Natural killer cell (primary cell): ENCODE measurements around the gene BAIAP2. TPM values are rescaled to one million over a fixed set of nuclear protein-coding genes. Genes with fewer than 3 reads are reported as not detected.

Source experiments
- ATAC-seq, 3 donors: fragments of 150-1000 bp in 2 of 3; fragments of 200-7000 bp in 1 of 3; cut with Tn5 transposase; 1 replicate in 1 of 3; 2 replicates in 2 of 3; pipeline ENCODE4 v1.10.0; 2021; ENCODE audit warnings: mild to moderate bottlenecking in 2 of 3, moderate library complexity in 2 of 3
- DNase-seq, 2 donors: peaks; one replicate each; pipeline versions ENCODE4 v3.0.0 to v3.0.0-alpha.2; 2013 to 2021; ENCODE audit warnings: mixed read lengths in 1 of 2
- H3K27ac ChIP-seq: one replicate; pipeline ENCODE4 v1.5.1; 2013; ENCODE audit warnings: mild to moderate bottlenecking, low read length
- H3K27me3 ChIP-seq: one replicate; pipeline ENCODE4 v1.6.1; 2013; ENCODE audit warnings: low read length; ENCODE audit not compliant: control insufficient read depth, insufficient read depth
- H3K36me3 ChIP-seq: one replicate; pipeline ENCODE4 v1.6.1; 2013; ENCODE audit warnings: low read length; ENCODE audit not compliant: control insufficient read depth, insufficient read depth
- H3K4me1 ChIP-seq: one replicate; pipeline ENCODE4 v1.6.1; 2013; ENCODE audit warnings: low read length; ENCODE audit not compliant: control insufficient read depth, insufficient read depth
- H3K4me3 ChIP-seq: one replicate; pipeline ENCODE4 v1.5.1; 2013; ENCODE audit warnings: low read length
- H3K9me3 ChIP-seq: one replicate; pipeline ENCODE4 v1.6.1; 2013; ENCODE audit warnings: low read length; ENCODE audit not compliant: control insufficient read depth, insufficient read depth
- H3K27ac Mint-ChIP-seq, 2 donors: one replicate each; pipeline ENCODE4 v1.8.0; 2022; ENCODE audit warnings: mild to moderate bottlenecking in 2 of 2, mixed read lengths in 2 of 2, moderate library complexity in 1 of 2
- H3K27me3 Mint-ChIP-seq, 2 donors: one replicate each; pipeline ENCODE4 v1.8.0; 2022; ENCODE audit warnings: low read depth in 2 of 2, mixed read lengths in 2 of 2
- H3K36me3 Mint-ChIP-seq: one replicate; pipeline ENCODE4 v1.8.0; 2022; ENCODE audit warnings: mixed read lengths
- H3K4me1 Mint-ChIP-seq, 2 donors: one replicate each; pipeline ENCODE4 v1.8.0; 2022; ENCODE audit warnings: mixed read lengths in 2 of 2
- H3K4me3 Mint-ChIP-seq: one replicate; pipeline ENCODE4 v1.8.0; 2022; ENCODE audit warnings: mild to moderate bottlenecking, moderate library complexity, mixed read lengths
- H3K9me3 Mint-ChIP-seq, 2 donors: one replicate each; pipeline ENCODE4 v1.8.0; 2022; ENCODE audit warnings: mixed read lengths in 2 of 2
- WGBS: methylation state at CpG from one replicate; pipeline ENCODE4 v1.1.7; 2013; ENCODE audit warnings: missing lambda C conversion rate; ENCODE audit not compliant: insufficient coverage; 5-methylcytosine and 5-hydroxymethylcytosine counted together
- intact Hi-C: fragments of 100-400 bp; cut with micrococcal nuclease; formaldehyde crosslinking; loops from one replicate; pipeline ENCODE4 v1.14.2; 2022
- total RNA-seq, 4 donors: library from RNA; stranded (reverse); fragments of 120-200 nt in 1 of 4; gene quantifications; one replicate each; pipeline versions ENCODE4 v1.2.3 to v1.2.4, GENCODE V29; 2013 to 2022
- TF ChIP-seq, protein P1 (sequence below): fragments of 200-600 bp; IDR thresholded peaks from one replicate; pipeline ENCODE4 v1.8.0; 2022; ENCODE audit warnings: antibody characterized with exemption

BAIAP2 gene
- total RNA-seq, 3 donors from 2014 or later (not counting 1 experiment from before 2014, with no cell fraction given) = 6.7 to 12.3 (median 10.4) TPM

DNA sequence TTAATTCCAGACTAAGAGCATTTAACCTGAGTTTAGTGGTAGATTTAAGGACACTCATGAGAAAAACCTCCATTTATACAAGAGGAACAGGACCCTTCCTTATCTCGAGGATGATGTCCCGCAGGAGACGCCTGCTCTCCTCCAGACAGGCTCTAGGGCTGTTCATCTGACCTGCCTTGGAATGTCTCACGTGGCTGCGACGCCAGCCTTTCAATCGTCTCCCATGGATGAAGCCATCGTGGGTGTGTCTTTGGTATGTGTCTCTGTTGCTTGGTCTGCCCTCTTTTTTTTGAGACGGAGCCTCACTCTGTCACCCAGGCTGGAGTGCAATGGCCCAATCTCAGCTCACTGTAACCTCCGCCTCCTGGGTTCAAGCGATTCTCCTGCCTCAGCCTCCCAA is 26.8 kb upstream of the BAIAP2 start:
- intact Hi-C loops = no loop called here
- Histone ChIP-seq H3K27me3 (peaks cover 7% of the 10 kb centered on the region), H3K27ac (no peak overlapping the region), H3K4me3 (no peak overlapping the region), H3K36me3 (no peaks in the 10 kb centered on the region), H3K9me3 (peaks cover 11% of the 10 kb centered on the region), H3K4me1 (peaks cover 13% of the 10 kb centered on the region)
- peaks cover 2 to 6% of the 10 kb centered on the region in 2 donors for H3K9me3 Mint-ChIP-seq
- DNase-seq (no peak), ATAC-seq (no peak)
- H3K27me3 Mint-ChIP-seq = peaks cover 21 to 22% of the 10 kb centered on the region in 2 donors
- peaks cover 10% of the 10 kb centered on the region for H3K36me3 Mint-ChIP-seq
- no peak overlapping the region for H3K4me3 Mint-ChIP-seq
- 95% methylated on average over 11 of the region's 11 CpGs for WGBS
- H3K4me1 Mint-ChIP-seq = peaks cover 6 to 14% of the 10 kb centered on the region in 2 donors
- H3K27ac Mint-ChIP-seq = no peak overlapping the region
- TF ChIP-seq, protein P1, sequence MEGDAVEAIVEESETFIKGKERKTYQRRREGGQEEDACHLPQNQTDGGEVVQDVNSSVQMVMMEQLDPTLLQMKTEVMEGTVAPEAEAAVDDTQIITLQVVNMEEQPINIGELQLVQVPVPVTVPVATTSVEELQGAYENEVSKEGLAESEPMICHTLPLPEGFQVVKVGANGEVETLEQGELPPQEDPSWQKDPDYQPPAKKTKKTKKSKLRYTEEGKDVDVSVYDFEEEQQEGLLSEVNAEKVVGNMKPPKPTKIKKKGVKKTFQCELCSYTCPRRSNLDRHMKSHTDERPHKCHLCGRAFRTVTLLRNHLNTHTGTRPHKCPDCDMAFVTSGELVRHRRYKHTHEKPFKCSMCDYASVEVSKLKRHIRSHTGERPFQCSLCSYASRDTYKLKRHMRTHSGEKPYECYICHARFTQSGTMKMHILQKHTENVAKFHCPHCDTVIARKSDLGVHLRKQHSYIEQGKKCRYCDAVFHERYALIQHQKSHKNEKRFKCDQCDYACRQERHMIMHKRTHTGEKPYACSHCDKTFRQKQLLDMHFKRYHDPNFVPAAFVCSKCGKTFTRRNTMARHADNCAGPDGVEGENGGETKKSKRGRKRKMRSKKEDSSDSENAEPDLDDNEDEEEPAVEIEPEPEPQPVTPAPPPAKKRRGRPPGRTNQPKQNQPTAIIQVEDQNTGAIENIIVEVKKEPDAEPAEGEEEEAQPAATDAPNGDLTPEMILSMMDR = no peak

DNA sequence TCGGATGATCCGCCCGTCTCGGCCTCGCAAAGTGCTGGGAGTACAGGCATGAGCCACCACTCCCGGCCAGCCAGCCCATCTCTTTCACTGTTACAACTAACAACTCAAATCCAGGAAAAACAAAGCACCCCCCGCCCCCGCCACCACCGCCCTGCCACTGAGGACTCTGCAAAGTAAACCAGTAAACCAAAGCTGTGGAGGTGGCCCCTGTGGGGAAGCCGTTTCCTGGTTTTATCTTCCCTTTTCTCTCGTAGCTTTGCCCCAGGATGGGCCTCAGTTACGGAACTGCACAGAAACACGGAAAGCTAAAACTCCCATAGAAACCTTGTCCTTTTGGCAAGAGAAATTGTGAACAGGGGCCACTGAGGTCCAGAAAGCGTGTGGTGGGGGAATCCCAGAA is 25.8 kb upstream of the BAIAP2 start:
- H3K9me3 ChIP-seq = peaks cover 11% of the 10 kb centered on the region
- Mint-ChIP-seq H3K9me3 (peaks cover 2 to 6% of the 10 kb centered on the region in 2 donors), H3K4me3 (no peak overlapping the region), H3K36me3 (peaks cover 10% of the 10 kb centered on the region), H3K27ac (no peak overlapping the region), H3K4me1 (peaks cover 6% of the 10 kb centered on the region in 2 donors), H3K27me3 (peaks cover 20 to 21% of the 10 kb centered on the region in 2 donors)
- H3K27ac ChIP-seq = no peak overlapping the region
- TF ChIP-seq, protein P1 = no peak
- no peaks in the 10 kb centered on the region for H3K36me3 ChIP-seq
- H3K4me3 ChIP-seq = no peak overlapping the region
- 79% methylated on average over 14 of the region's 14 CpGs for WGBS
- H3K4me1 ChIP-seq = peaks cover 8% of the 10 kb centered on the region
- intact Hi-C loops = no loop called here
- DNase-seq = no peak
- ATAC-seq = no peak
- peaks cover 7% of the 10 kb centered on the region for H3K27me3 ChIP-seq

DNA sequence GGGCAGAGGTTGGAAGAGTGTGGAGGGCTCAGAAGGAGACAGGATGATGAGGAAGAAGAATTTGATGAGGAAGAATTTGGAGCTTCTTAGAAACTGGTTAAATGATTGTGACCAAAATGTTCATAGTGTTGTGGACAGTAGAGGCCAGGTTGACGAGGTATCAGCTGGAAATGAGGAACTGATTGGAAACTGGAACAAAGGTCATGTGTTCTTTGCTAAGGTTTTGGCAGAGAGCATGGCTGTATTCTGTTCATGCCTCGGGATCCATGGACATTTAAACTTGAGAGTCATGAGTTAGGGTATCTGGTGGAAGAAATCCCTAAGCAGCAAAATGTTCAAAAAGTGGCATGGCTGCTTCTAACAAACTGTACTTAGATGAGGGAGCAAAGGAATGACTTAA is 24.0 kb upstream of the BAIAP2 start:
- ATAC-seq = no peak
- peaks cover 11% of the 10 kb centered on the region for H3K9me3 ChIP-seq
- no peak overlapping the region for H3K27ac Mint-ChIP-seq
- no peak overlapping the region for H3K4me3 Mint-ChIP-seq
- TF ChIP-seq, protein P1 = no peak
- H3K36me3 Mint-ChIP-seq = peaks cover 10% of the 10 kb centered on the region
- intact Hi-C loops = no loop called here
- H3K27me3 Mint-ChIP-seq = peaks cover 13 to 15% of the 10 kb centered on the region in 2 donors
- H3K27ac ChIP-seq = no peak overlapping the region
- H3K4me1 ChIP-seq = no peaks in the 10 kb centered on the region
- no peaks in the 10 kb centered on the region for H3K27me3 ChIP-seq
- H3K36me3 ChIP-seq = no peaks in the 10 kb centered on the region
- WGBS = 88% methylated on average over 2 of the region's 2 CpGs
- no peak for DNase-seq
- H3K4me1 Mint-ChIP-seq = no peaks in the 10 kb centered on the region
- no peak overlapping the region for H3K4me3 ChIP-seq
- H3K9me3 Mint-ChIP-seq = peaks cover 2 to 6% of the 10 kb centered on the region in 2 donors

DNA sequence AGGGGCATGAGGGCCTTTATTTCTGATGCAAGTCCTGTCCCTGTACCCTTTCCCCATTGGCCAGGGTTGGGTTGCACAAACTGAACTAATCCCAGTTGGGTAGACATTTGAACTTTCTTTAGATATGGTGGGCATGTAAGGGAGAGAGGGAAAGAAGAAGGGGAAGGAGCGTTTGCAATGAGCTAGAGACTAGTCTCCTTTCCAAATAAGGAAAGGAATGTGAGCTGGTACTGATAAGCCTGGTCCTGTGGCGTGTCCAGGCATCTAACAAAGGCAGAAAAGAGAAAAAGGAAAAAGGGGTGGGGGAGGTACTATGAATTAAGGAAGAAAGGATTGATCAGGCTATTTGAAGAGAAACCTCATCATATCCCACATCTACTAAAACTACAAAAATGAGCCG is 23.0 kb upstream of the BAIAP2 start:
- intact Hi-C loops = no loop called here
- Mint-ChIP-seq H3K9me3 (peaks cover 2 to 6% of the 10 kb centered on the region in 2 donors), H3K27me3 (peaks cover 2 to 10% of the 10 kb centered on the region in 2 donors), H3K27ac (no peak overlapping the region), H3K36me3 (peaks cover 10% of the 10 kb centered on the region), H3K4me3 (no peak overlapping the region), H3K4me1 (peaks cover 4 to 6% of the 10 kb centered on the region in 2 donors)
- H3K4me3 ChIP-seq = no peak overlapping the region
- TF ChIP-seq, protein P1 = no peak
- DNase-seq (no peak), ATAC-seq (no peak)
- no peaks in the 10 kb centered on the region for H3K27me3 ChIP-seq
- no peak overlapping the region for H3K27ac ChIP-seq
- H3K9me3 ChIP-seq = peaks cover 11% of the 10 kb centered on the region
- 88% methylated on average over 2 of the region's 3 CpGs for WGBS
- H3K36me3 ChIP-seq = no peaks in the 10 kb centered on the region
- no peaks in the 10 kb centered on the region for H3K4me1 ChIP-seq
